ENCODE data around the gene GSTM2.

Gene GSTM2

DNA sequence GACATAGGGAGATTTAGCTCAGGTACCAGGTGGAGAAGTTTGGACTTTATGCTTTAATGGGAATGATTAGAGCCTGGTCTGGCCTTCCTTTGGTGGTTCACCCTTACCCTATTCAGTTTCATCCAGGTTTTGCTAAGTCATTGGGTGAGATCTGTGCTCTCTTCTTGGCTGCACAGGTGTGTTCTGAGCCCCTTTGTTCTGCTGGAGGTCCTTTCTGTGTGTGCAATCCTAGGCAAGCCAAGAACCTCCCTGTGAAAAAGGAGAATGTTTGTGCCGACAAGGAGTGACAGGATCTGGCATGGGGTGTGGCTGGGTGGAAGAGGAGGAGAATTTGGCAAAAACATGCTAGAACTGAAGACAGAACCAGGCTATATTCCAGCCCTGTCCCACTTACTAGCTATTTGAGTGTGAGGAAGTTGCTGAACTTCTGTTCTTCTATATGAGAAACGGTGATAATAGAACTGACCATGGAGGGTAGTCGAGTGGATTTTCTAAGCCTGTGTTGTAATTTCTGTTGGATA is 48.8 kb downstream of the GSTM2 start:
- H3K4me3 ChIP-seq (ENCODE audit: low read depth, low read length) = no peak overlapping the region
- TF ChIP-seq, protein P1, sequence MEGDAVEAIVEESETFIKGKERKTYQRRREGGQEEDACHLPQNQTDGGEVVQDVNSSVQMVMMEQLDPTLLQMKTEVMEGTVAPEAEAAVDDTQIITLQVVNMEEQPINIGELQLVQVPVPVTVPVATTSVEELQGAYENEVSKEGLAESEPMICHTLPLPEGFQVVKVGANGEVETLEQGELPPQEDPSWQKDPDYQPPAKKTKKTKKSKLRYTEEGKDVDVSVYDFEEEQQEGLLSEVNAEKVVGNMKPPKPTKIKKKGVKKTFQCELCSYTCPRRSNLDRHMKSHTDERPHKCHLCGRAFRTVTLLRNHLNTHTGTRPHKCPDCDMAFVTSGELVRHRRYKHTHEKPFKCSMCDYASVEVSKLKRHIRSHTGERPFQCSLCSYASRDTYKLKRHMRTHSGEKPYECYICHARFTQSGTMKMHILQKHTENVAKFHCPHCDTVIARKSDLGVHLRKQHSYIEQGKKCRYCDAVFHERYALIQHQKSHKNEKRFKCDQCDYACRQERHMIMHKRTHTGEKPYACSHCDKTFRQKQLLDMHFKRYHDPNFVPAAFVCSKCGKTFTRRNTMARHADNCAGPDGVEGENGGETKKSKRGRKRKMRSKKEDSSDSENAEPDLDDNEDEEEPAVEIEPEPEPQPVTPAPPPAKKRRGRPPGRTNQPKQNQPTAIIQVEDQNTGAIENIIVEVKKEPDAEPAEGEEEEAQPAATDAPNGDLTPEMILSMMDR (IDR thresholded peaks at IDR 0.05; ENCODE audit: insufficient read depth, low read depth, low read length, missing control alignments) = no peak
- DNase-seq (ENCODE audit: low read depth) = no peak

- TF ChIP-seq, protein P1 (IDR thresholded peaks at IDR 0.05; ENCODE audit: insufficient read depth, low read depth, low read length, missing control alignments) = no peak
- no peak for DNase-seq (ENCODE audit: low read depth)
- no peak overlapping the region for H3K4me3 ChIP-seq (ENCODE audit: low read depth, low read length)
These were observed 49.9 kb downstream of the GSTM2 start for GRCh38 chr1:109717729-109718128.

DNA sequence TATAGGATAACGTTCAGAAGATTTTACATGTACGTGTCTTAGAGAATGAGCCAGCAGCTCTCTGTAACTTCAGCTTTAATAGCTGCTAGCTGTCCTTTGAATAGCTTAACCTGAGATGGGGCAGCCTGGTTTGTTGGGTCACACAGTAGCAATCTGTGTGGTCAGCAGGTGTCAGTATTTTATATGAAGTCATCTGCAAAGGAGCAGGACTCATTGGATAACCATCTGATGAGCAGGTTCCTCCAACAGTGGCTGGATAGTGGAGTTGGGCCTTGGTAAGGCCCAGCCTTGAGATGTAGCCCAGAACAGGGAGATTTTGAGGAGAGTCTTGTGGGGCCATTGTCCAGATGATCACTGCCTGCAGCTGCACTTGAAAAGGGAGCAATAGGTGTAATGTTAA is 50.6 kb downstream of the GSTM2 start:
- TF ChIP-seq, protein P1 (IDR thresholded peaks at IDR 0.05; ENCODE audit: insufficient read depth, low read depth, low read length, missing control alignments) = no peak
- no peak overlapping the region for H3K4me3 ChIP-seq (ENCODE audit: low read depth, low read length)
- DNase-seq (ENCODE audit: low read depth) = peak; percentile 14

DNA sequence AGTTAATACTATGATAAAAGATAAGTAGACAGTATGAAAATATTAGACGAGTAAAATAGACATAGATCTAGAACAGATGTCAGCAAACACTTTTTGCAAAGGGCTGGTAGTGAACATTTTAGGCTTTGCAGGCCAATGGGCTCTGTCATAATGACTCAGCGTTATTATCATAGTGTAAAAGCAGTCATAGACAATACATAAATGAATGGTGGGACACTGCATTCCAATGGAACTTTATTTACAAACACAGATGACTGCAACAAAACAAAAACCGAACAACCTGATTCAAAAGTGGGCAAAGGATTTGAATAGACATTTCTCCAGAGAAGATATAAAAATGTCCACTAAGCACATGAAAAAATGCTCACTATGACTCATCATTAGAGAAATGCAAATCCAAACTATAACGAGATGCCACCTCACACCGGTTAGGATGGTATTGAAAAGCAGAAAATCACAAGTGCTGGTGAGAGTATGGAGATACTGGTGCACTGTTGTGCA is 51.5 kb downstream of the GSTM2 start:
- TF ChIP-seq, protein P1 (IDR thresholded peaks at IDR 0.05; ENCODE audit: insufficient read depth, low read depth, low read length, missing control alignments) = no peak
- no peak overlapping the region for H3K4me3 ChIP-seq (ENCODE audit: low read depth, low read length)
- DNase-seq (ENCODE audit: low read depth) = peak; percentile 56

DNA sequence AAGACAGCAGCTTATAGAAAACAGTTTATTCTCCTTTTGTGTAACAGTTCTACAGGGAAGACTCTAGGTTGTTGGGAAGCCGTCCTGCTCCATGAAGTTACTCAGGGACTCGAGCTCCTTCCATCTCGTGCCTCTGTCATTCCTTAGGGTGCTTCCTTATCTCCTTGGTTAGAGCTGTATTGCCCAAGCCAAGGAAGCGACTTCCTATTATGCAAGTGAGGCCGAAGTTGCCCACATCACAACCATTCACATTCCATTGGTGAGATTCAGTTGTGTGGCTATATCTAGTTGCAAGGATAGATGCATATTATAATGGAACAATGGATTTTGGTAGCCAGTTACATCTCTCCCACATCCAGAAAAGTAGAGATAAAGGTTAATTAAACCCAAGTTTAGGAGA is 53.2 kb downstream of the GSTM2 start:
- DNase-seq (ENCODE audit: low read depth) = no peak
- no peak overlapping the region for H3K4me3 ChIP-seq (ENCODE audit: low read depth, low read length)
- TF ChIP-seq, protein P1 (IDR thresholded peaks at IDR 0.05; ENCODE audit: insufficient read depth, low read depth, low read length, missing control alignments) = no peak

DNA sequence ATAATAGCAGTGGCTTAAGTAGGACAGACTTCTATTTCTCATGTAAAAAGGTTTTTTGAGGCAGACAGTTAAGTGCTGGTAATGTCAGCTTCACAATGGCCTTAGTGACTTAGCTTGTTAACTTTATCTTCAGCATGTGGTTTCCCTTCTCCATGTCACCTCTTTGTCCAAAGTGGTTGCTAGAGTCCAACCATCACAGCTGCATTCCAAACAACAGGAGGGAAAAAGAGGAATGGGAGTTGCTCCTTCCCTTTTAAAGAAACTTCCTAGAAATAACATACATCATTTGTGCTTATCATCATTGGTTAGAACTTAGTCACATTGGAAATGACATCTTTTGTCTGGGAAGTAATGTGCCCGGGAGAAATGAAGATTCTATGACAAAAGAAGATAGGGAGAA is 54.1 kb downstream of the GSTM2 start:
- TF ChIP-seq, protein P1 (IDR thresholded peaks at IDR 0.05; ENCODE audit: insufficient read depth, low read depth, low read length, missing control alignments) = no peak
- DNase-seq (ENCODE audit: low read depth) = no peak

More for the DNA sequence above, 54.1 kb downstream of the GSTM2 start:
- no peak overlapping the region for H3K4me3 ChIP-seq (ENCODE audit: low read depth, low read length)
